K562 (cell line): Measurements from ENCODE around the gene CRYBG1. TPM values are rescaled to one million over a fixed set of nuclear protein-coding genes. Genes with fewer than 3 reads are reported as not detected.

Source experiments
- ATAC-seq: fragments of 200-7000 bp; cut with Tn5 transposase; 3 replicates; pipeline ENCODE4 v1.9.1; 2020; ENCODE audit warnings: moderate library complexity
- BruUV-seq: library from RNA; stranded (reverse); fragments of 400-500 nt; replicated peaks from 2 replicates; lab custom pipeline; 2021; lab: Mats Ljungman, UMichigan
- CTCF ChIA-PET: fragments of 300-600 bp; formaldehyde crosslinking; extraction: SDS; loops from one replicate; lab custom pipeline; 2021; ENCODE audit warnings: low intra/inter-chr PET ratio; lab: Yijun Ruan, JAX
- POLR2A ChIA-PET: fragments of 300-600, 350-650 bp; sonication (Branson Sonifier 250); formaldehyde crosslinking; extraction: SDS; loops from one replicate; lab custom pipeline; 2021; ENCODE audit warnings: antibody characterized with exemption, inconsistent platforms; lab: Yijun Ruan, JAX
- DNase-seq, 4 experiments: peaks; one replicate each; pipeline versions ENCODE4 v3.0.0 to v3.0.0-alpha.2; 2011 to 2018; ENCODE audit warnings: low spot score in 3 of 4, mixed read lengths in 3 of 4; ENCODE audit errors: extremely low read depth in 1 of 4
- FAIRE-seq: peaks from 2 replicates; lab custom pipeline; 2011; peaks lifted over from hg19 to GRCh38; lab: Jason Lieb, UNC
- H2AFZ ChIP-seq: 2 replicates; pipeline ENCODE4 v1.6.0; 2011; ENCODE audit warnings: low read depth, low read length, control low read depth, inconsistent platforms
- H3K27ac ChIP-seq: fragments of 200-600 bp; 3 replicates; pipeline ENCODE4 v1.8.0; 2011; ENCODE audit warnings: low read depth, mild to moderate bottlenecking, control low read depth, inconsistent platforms, low read length, moderate library complexity, mixed read lengths; ENCODE audit errors: extremely low read depth
- H3K27me3 ChIP-seq, 2 experiments: fragments of 300-600 bp in 1 of 2; 2 replicates in 1 of 2; 3 replicates in 1 of 2; pipeline versions ENCODE4 v1.6.0 to v1.8.0; 2011; ENCODE audit warnings: inconsistent platforms in 2 of 2, low read length in 2 of 2, mild to moderate bottlenecking in 1 of 2, mixed read lengths in 1 of 2, moderate library complexity in 1 of 2; ENCODE audit not compliant: control insufficient read depth in 2 of 2, insufficient read depth in 2 of 2
- H3K36me3 ChIP-seq: fragments of 300-600 bp; 3 replicates; pipeline ENCODE4 v1.8.0; 2011; ENCODE audit warnings: mild to moderate bottlenecking, low read length, inconsistent platforms; ENCODE audit not compliant: control insufficient read depth, insufficient read depth
- H3K4me1 ChIP-seq, 2 experiments: fragments of 200-600 bp in 1 of 2; replicated peaks in 1 of 2; 2 replicates in 1 of 2; 3 replicates in 1 of 2; pipeline versions ENCODE4 v1.5.1 to v1.8.0; 2011; ENCODE audit warnings: inconsistent platforms in 2 of 2, low read length in 2 of 2, mild to moderate bottlenecking in 1 of 2, mixed read lengths in 1 of 2, moderate library complexity in 1 of 2; ENCODE audit not compliant: control insufficient read depth in 2 of 2, insufficient read depth in 2 of 2
- H3K4me2 ChIP-seq: 2 replicates; pipeline ENCODE4 v1.6.1; 2011; ENCODE audit warnings: low read length, control low read depth, inconsistent platforms, mixed read lengths; ENCODE audit not compliant: insufficient read depth
- H3K4me3 ChIP-seq: fragments of 200-600 bp; sonication (generic), shearing (Covaris generic); 2 replicates; pipeline ENCODE4 v1.5.1; 2016; ENCODE audit warnings: control low read depth, inconsistent platforms
- H3K79me2 ChIP-seq: fragments of 200-600 bp; 3 replicates; pipeline ENCODE4 v1.8.0; 2011; ENCODE audit warnings: low read length, inconsistent platforms; ENCODE audit not compliant: control insufficient read depth, insufficient read depth
- H3K9ac ChIP-seq, 2 experiments: 2 replicates each; pipeline versions ENCODE4 v1.6.0 to v1.6.1; 2011; ENCODE audit warnings: low read depth in 2 of 2, low read length in 2 of 2, control low read depth in 1 of 2, inconsistent platforms in 1 of 2, mild to moderate bottlenecking in 1 of 2, mixed read lengths in 1 of 2; ENCODE audit not compliant: insufficient read depth in 1 of 2
- H3K9me1 ChIP-seq: one replicate; pipeline ENCODE4 v1.6.0; 2011; ENCODE audit warnings: inconsistent platforms, mild to moderate bottlenecking, low read length, moderate library complexity; ENCODE audit not compliant: control insufficient read depth, insufficient read depth
- H3K9me3 ChIP-seq: replicated peaks from 2 replicates; pipeline ENCODE4 v1.5.1; 2011; ENCODE audit warnings: low read depth, low read length, inconsistent platforms; ENCODE audit not compliant: control insufficient read depth, insufficient read depth
- H4K20me1 ChIP-seq: replicated peaks from 2 replicates; pipeline ENCODE4 v1.6.1; 2011; ENCODE audit warnings: low read length, inconsistent platforms, mixed read lengths; ENCODE audit not compliant: control insufficient read depth, insufficient read depth
- ATF1 ChIP-seq, 2 experiments: fragments of 450-650 bp in 1 of 2; IDR thresholded peaks; 2 replicates each; pipeline ENCODE4 v1.6.1; 2016; ENCODE audit warnings: missing compliant biosample characterization in 1 of 2, missing genetic modification characterization in 1 of 2
- ATF3 ChIP-seq, 2 experiments: fragments of 450-650 bp in 1 of 2; sonication (generic) in 1 of 2; formaldehyde crosslinking in 1 of 2; IDR thresholded peaks in 1 of 2; conservative IDR thresholded peaks in 1 of 2; 2 replicates each; pipeline versions ENCODE4 v1.6.1 to v1.8.1; 2016 to 2023; ENCODE audit warnings: mild to moderate bottlenecking in 2 of 2, moderate library complexity in 2 of 2, inconsistent platforms in 1 of 2, missing genetic modification reagents in 1 of 2
- BRF1 ChIP-seq: IDR thresholded peaks from 3 replicates; pipeline ENCODE4 v1.6.1; 2011; ENCODE audit warnings: borderline replicate concordance, mild to moderate bottlenecking; ENCODE audit not compliant: insufficient read length; ENCODE audit errors: extremely low read depth
- CBX1 ChIP-seq: sonication (generic); IDR thresholded peaks from 2 replicates; pipeline ENCODE4 v1.6.1; 2016; ENCODE audit warnings: antibody characterized with exemption, low read depth, mild to moderate bottlenecking
- CXXC5 ChIP-seq: fragments of 250-450 bp; sonication (Bioruptor Pico); IDR thresholded peaks from 2 replicates; pipeline ENCODE4 v1.8.0; 2022; ENCODE audit warnings: inconsistent platforms, mild to moderate bottlenecking, moderate library complexity
- DEAF1 ChIP-seq: fragments of 450-650 bp; formaldehyde crosslinking; IDR thresholded peaks from 2 replicates; pipeline ENCODE4 v1.4.0; 2020; ENCODE audit warnings: mild to moderate bottlenecking, moderate library complexity
- ESRRA ChIP-seq: fragments of 450-650 bp; IDR thresholded peaks from 2 replicates; pipeline ENCODE4 v1.6.1; 2014; ENCODE audit warnings: low read depth, mild to moderate bottlenecking, moderate library complexity, borderline replicate concordance
- GTF2A2 ChIP-seq: IDR thresholded peaks from 2 replicates; pipeline ENCODE4 v1.6.1; 2016; ENCODE audit warnings: mild to moderate bottlenecking, missing genetic modification characterization, missing compliant biosample characterization
- GTF2B ChIP-seq: IDR thresholded peaks from 2 replicates; pipeline ENCODE4 v1.6.1; 2011; ENCODE audit not compliant: insufficient read length; ENCODE audit errors: extremely low read depth
- JUNB ChIP-seq: fragments of 450-650 bp; formaldehyde crosslinking; conservative IDR thresholded peaks from 2 replicates; pipeline ENCODE4 v1.4.0; 2020; ENCODE audit warnings: mild to moderate bottlenecking
- NR4A1 ChIP-seq, 2 experiments: fragments of 250-450 bp in 1 of 2; fragments of 450-650 bp in 1 of 2; sonication (Bioruptor Pico) in 1 of 2; IDR thresholded peaks; 2 replicates each; pipeline versions ENCODE4 v1.4.0 to v1.6.1; 2016 to 2020; ENCODE audit warnings: mild to moderate bottlenecking in 2 of 2, missing compliant biosample characterization in 1 of 2, missing genetic modification characterization in 1 of 2, moderate library complexity in 1 of 2
- POLR2H ChIP-seq: IDR thresholded peaks from 2 replicates; pipeline ENCODE4 v1.6.1; 2016; ENCODE audit warnings: missing genetic modification characterization, low read depth, mild to moderate bottlenecking, control low read depth, missing compliant biosample characterization, moderate library complexity
- POLR3G ChIP-seq: IDR thresholded peaks from 2 replicates; pipeline ENCODE4 v1.6.1; 2011; ENCODE audit not compliant: insufficient read length, insufficient replicate concordance; ENCODE audit errors: extremely low read depth
- RFX7 ChIP-seq: fragments of 250-450 bp; sonication (Bioruptor Pico); IDR thresholded peaks from 2 replicates; pipeline ENCODE4 v1.5.1; 2021; ENCODE audit warnings: mild to moderate bottlenecking
- TAF1 ChIP-seq: IDR thresholded peaks from 2 replicates; pipeline ENCODE4 v1.6.1; 2011; ENCODE audit warnings: mild to moderate bottlenecking, low read length, moderate library complexity; ENCODE audit not compliant: insufficient read depth, control insufficient read depth, severe bottlenecking; ENCODE audit errors: extremely low read depth
- ZNF253 ChIP-seq: fragments of 250-450 bp; sonication (Bioruptor Pico); conservative IDR thresholded peaks from 2 replicates; pipeline ENCODE4 v1.6.1; 2021; ENCODE audit warnings: mild to moderate bottlenecking
- ZNF830 ChIP-seq: fragments of 250-450 bp; sonication (Bioruptor Pico); IDR thresholded peaks from 2 replicates; pipeline ENCODE4 v1.5.0; 2021; ENCODE audit warnings: mild to moderate bottlenecking
- WGBS: fragments of 100-300 bp; shearing (Covaris generic); methylation state at CpG from one replicate; pipeline ENCODE4 v1.1.6; 2016; ENCODE audit warnings: low coverage, mixed read lengths; ENCODE audit not compliant: insufficient coverage; ENCODE audit errors: missing lambda C conversion rate; 5-methylcytosine and 5-hydroxymethylcytosine counted together
- in situ Hi-C: fragments of 300-500 bp; cut with MboI; formaldehyde crosslinking; loops from 4 replicates; pipeline ENCODE4 v1.15.0; 2018; ENCODE audit warnings: inconsistent platforms, mixed read lengths
- intact Hi-C: fragments of 100-400 bp; cut with micrococcal nuclease; formaldehyde crosslinking; loops from 2 replicates; pipeline ENCODE4 v1.14.2; 2022
- polyA plus RNA-seq, 8 experiments: library from polyadenylated mRNA; depleted of rRNA in 4 of 8; stranded (reverse) in 5 of 8; unstranded in 3 of 8; fragments of >200 nt; fragmentation: Nextera tagmentation in 2 of 8; fragmentation: Illumina TruSeq in 1 of 8; extraction: Ambion mirVana in 2 of 8; extraction: Trizol in 1 of 8; gene quantifications; 2 replicates each; pipeline versions ENCODE4 v1.2.1 to v1.2.3, GENCODE V29; 2011 to 2014; ENCODE audit warnings: inconsistent platforms in 1 of 8, missing spikeins in 1 of 8
- total RNA-seq, 7 experiments: library from RNA; depleted of rRNA in 6 of 7; stranded (reverse); fragments of >200 nt in 6 of 7; fragmentation: Illumina TruSeq in 2 of 7; extraction: Trizol in 2 of 7; gene quantifications; 2 replicates each; pipeline versions ENCODE4 v1.2.1 to v1.2.3, GENCODE V29; 2011 to 2021; ENCODE audit warnings: low replicate concordance in 1 of 7

The CRYBG1 gene
- total and polyA plus RNA-seq, 9 of the 15 experiments (the other 6 are each of a cell fraction or from before 2014, with no cell fraction given): 0.07 to 0.47 (median 0.11) TPM

- Histone ChIP-seq H3K27me3 (no peaks in the 10 kb centered on the region), H3K4me2 (no peak overlapping the region), H3K79me2 (no peaks in the 10 kb centered on the region), H3K27ac (no peak overlapping the region), H3K9me3 (no peaks in the 10 kb centered on the region), H3K36me3 (peaks cover 54% of the 10 kb centered on the region), H3K9me1 (no peaks in the 10 kb centered on the region), H4K20me1 (no peaks in the 10 kb centered on the region), H3K9ac (no peak overlapping the region), H3K4me3 (no peak overlapping the region), H3K4me1 (no peaks in the 10 kb centered on the region), H2AFZ (no peak overlapping the region)
- ChIA-PET POLR2A (no interaction called here), CTCF (no interaction called here)
- WGBS: 75% methylated on average over 4 of the region's 4 CpGs
- in situ Hi-C loops: no loop called here
- intact Hi-C loops: no loop called here
- ATAC-seq: no peak
- no peak for TF ChIP-seq POLR3G
- no peak for TF ChIP-seq TAF1
- TF ChIP-seq JUNB: no peak
- TF ChIP-seq ATF3 (IDR thresholded peaks at IDR 0.05): no peak
- TF ChIP-seq ATF3 (CRISPR knock-in tag; conservative IDR thresholded peaks at IDR 0.05): no peak
- no peak for TF ChIP-seq DEAF1 (CRISPR knock-in tag)
- TF ChIP-seq RFX7 (CRISPR knock-in tag): no peak
- TF ChIP-seq POLR2H: no peak
- TF ChIP-seq ZNF253 (CRISPR knock-in tag): no peak
- TF ChIP-seq NR4A1 (CRISPR knock-in tag; IDR thresholded peaks at IDR 0.05): no peak
- TF ChIP-seq NR4A1 (tag; IDR thresholded peaks at IDR 0.05): no peak
- TF ChIP-seq BRF1: no peak
- TF ChIP-seq ATF1 (CRISPR knock-in tag; IDR thresholded peaks at IDR 0.05): no peak
- no peak for TF ChIP-seq ATF1 (tag; IDR thresholded peaks at IDR 0.05)
- TF ChIP-seq GTF2B: no peak
- TF ChIP-seq CXXC5: no peak
- no peak for TF ChIP-seq CBX1
- TF ChIP-seq ESRRA: no peak
- TF ChIP-seq ZNF830 (CRISPR knock-in tag): no peak
- TF ChIP-seq GTF2A2: no peak
- no peak for DNase-seq
- BruUV-seq: no TSS peak
- FAIRE-seq: no peak
Observed at GRCh38 chr6:106586815-106587415, 226.4 kb downstream of the CRYBG1 start.
